HG02588 (cell line): ENCODE data around the gene P3R3URF.
A peak's percentile ranks its signal among the peaks of the same experiment; 100 is the strongest.
"Not testable (repeated sequence)": the region's sequence is repeated elsewhere in the genome, so short reads cannot be mapped to it uniquely, and the experiment has no call there.

ENCODE experiments used
- ATAC-seq: cut with Tn5 transposase; IDR thresholded peaks from one replicate; pipeline ENCODE4 v1.9.1; 2021; ENCODE audit warnings: mild to moderate bottlenecking, moderate library complexity; ENCODE audit not compliant: unreplicated experiment

The P3R3URF gene

GRCh38 chr1:46176211-46176865 lies at the start of gene P3R3URF:
Gene P3R3URF, minus strand, starts transcription at chr1:46176488. Its CDS starts 17 bp downstream, at chr1:46176471.
- no peak for ATAC-seq

- no peak for ATAC-seq
Observed at GRCh38 chr1:46224966-46225365, 48.7 kb upstream of the P3R3URF start.

- ATAC-seq = peak; percentile 62
Observed at GRCh38 chr1:46223472-46223943, 47.2 kb upstream of the P3R3URF start.

GRCh38 chr1:46223055-46223454 lies 46.8 kb upstream of the P3R3URF start:
- ATAC-seq = not testable (repeated sequence)

GRCh38 chr1:46221749-46222148 lies 45.5 kb upstream of the P3R3URF start:
- no peak for ATAC-seq

- ATAC-seq = no peak
Observed at GRCh38 chr1:46220808-46221207, 44.5 kb upstream of the P3R3URF start.

GRCh38 chr1:46219551-46220520 lies 43.5 kb upstream of the P3R3URF start:
- no peak for ATAC-seq

- no peak for ATAC-seq
Observed at GRCh38 chr1:46218443-46218842, 42.2 kb upstream of the P3R3URF start.

- no peak for ATAC-seq
Observed at GRCh38 chr1:46215504-46215903, 39.2 kb upstream of the P3R3URF start.

GRCh38 chr1:46211051-46211450 lies 34.8 kb upstream of the P3R3URF start:
- ATAC-seq = no peak

- no peak for ATAC-seq
Observed at GRCh38 chr1:46210561-46210960, 34.3 kb upstream of the P3R3URF start.

GRCh38 chr1:46206399-46206798 lies 30.1 kb upstream of the P3R3URF start:
- ATAC-seq = no peak

- no peak for ATAC-seq
Observed at GRCh38 chr1:46205791-46206190, 29.5 kb upstream of the P3R3URF start.

- ATAC-seq = no peak
Observed at GRCh38 chr1:46205141-46205540, 28.9 kb upstream of the P3R3URF start.

GRCh38 chr1:46204406-46204742 lies 28.1 kb upstream of the P3R3URF start:
- no peak for ATAC-seq

- ATAC-seq = no peak
Observed at GRCh38 chr1:46203738-46204405, 27.6 kb upstream of the P3R3URF start.

GRCh38 chr1:46199233-46199749 lies 23.0 kb upstream of the P3R3URF start:
- no peak for ATAC-seq

GRCh38 chr1:46197964-46198811 lies 21.9 kb upstream of the P3R3URF start, which contains the start of gene POMGNT1:
Gene POMGNT1, minus strand, starts transcription at chr1:46198434. Its CDS starts 613 bp downstream, at chr1:46197821.
- peak; percentile 87 for ATAC-seq

- no peak for ATAC-seq
Observed at GRCh38 chr1:46197560-46197963, 21.3 kb upstream of the P3R3URF start.

- ATAC-seq = no peak
Observed at GRCh38 chr1:46196609-46197008, 20.3 kb upstream of the P3R3URF start.
